GM15510 (cell line): ENCODE results near the gene LIN37.

ENCODE experiments used
- POLR2A ChIP-seq: IDR thresholded peaks from 3 replicates; pipeline ENCODE4 v1.6.1; 2011; ENCODE audit warnings: borderline replicate concordance; ENCODE audit not compliant: insufficient read length; ENCODE audit errors: extremely low read depth

The LIN37 gene

DNA sequence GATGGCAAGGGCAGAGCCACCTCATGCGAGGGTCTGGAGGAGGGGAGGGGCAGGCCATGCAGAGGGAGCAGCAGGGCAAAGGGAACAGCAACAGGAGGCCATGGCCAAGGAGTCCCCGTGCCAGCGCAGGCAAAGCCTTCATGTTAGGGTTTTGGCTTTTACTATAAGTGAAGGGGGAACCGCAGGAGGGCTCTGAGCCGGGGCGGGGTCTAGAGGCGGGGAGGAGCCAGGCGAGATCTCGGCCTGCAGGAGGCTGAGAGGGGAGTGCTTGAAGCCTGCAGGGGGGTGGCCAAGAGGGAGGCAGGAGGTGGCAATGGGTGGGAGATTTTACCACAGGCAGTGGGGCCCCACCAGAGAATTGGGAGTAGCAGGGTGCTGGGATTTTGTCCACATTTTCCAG, 33.3 kb downstream of the LIN37 start:
- no peak for TF ChIP-seq POLR2A

- no peak for TF ChIP-seq POLR2A
Measured at GRCh38 chr19:35782589-35782988, 34.2 kb downstream of the LIN37 start.

GRCh38 chr19:35783469-35784434, 35.4 kb downstream of the LIN37 start:
- TF ChIP-seq POLR2A = no peak

- no peak for TF ChIP-seq POLR2A
Measured at GRCh38 chr19:35784503-35785338, 36.3 kb downstream of the LIN37 start.

- TF ChIP-seq POLR2A = no peak
Measured at GRCh38 chr19:35785339-35785627, 36.9 kb downstream of the LIN37 start.

- no peak for TF ChIP-seq POLR2A
Measured at GRCh38 chr19:35786299-35787160, 38.2 kb downstream of the LIN37 start.

DNA sequence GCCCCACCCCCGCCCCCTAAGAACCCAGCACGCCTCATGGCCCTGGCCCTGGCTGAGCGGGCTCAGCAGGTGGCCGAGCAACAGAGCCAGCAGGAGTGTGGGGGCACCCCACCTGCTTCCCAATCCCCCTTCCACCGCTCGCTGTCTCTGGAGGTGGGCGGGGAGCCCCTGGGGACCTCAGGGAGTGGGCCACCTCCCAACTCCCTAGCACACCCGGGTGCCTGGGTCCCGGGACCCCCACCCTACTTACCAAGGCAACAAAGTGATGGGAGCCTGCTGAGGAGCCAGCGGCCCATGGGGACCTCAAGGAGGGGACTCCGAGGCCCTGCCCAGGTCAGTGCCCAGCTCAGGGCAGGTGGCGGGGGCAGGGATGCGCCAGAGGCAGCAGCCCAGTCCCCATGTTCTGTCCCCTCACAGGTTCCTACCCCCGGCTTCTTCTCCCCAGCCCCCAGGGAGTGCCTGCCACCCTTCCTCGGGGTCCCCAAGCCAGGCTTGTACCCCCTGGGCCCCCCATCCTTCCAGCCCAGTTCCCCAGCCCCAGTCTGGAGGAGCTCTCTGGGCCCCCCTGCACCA, 38.9 kb downstream of the LIN37 start:
- TF ChIP-seq POLR2A = no peak

- no peak for TF ChIP-seq POLR2A
Measured at GRCh38 chr19:35788205-35788960, 40.0 kb downstream of the LIN37 start.

DNA sequence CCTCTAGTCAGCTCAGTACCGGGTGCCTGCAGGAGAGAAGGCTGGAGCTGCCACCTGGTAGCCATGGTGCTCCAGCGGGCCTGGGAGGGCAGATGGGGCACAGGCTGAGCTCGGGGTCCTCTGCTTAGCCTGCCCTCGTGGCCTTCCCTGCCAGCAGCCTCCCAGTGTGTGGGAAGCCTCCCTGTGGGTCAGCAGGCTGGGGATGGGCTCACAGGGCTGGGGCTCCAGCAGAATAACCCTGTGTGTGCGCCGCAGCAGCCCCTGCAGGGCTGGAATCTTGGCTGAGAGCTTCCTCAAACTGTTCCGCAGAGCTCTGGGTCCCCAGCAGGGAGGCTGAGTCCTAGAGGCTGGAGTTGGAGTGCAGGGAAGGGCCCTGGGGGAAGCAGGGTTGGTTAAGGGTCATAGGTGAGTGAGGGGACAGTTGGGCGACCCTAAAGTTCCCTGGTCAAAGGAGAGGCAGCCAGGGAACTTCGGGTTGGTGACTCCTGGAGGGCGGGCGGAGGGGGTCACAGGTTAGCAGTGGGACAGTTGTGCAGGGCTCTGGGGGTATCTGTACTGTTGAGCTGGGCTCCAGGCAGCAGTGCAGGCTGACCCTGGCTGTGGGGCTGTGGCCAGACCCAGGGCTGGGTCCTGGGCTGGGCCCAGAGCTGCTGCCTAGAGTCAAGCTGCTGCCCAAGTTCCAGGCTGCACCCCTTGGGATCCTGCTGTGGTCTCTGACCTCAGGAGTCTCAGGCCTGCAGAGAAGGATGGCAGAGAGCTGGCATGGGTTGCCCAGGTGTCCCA, 41.0 kb downstream of the LIN37 start:
- no peak for TF ChIP-seq POLR2A

GRCh38 chr19:35789978-35790944, 41.9 kb downstream of the LIN37 start:
- no peak for TF ChIP-seq POLR2A

DNA sequence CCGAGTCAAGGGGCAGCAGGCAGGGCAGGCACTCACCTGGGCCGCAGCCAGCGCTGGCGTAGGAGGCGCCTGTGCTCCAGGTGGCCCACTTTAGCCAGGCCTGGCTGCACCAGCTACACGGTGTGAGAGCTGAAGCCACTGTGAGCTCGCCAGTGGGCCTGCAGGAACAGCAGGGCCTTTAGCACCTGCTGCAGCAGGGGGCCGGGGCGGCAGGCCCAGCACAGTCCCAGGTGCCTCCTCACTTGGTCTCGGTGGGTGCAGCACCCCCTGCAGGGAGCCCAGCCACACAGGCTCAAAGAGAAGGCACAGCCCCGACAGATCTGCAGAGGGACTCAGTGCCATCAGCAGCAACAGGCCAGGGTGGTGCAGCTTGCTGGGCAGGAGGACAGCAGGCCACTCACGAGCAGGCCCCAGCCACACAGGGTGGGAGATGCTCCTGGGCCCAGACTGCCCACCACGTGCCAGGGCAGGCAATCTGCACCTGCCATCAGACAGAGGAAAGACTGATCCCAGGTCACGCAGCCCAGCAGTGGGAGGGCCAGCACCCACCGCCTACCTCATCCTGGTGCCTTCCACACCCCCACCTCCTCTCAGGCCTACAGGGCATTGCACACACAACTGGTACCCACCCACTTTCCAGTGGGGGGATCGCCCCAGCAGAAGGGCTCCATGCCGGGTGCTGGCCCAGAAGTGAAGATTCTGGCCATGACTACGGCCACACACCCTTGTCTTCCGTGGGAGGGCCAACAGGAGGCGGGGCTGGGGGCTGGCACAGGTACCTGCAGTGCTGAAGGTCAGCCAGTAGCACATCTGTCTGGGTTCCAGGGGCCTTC, 42.8 kb downstream of the LIN37 start:
- TF ChIP-seq POLR2A = no peak

- TF ChIP-seq POLR2A = no peak
Measured at GRCh38 chr19:35791814-35792279, 43.5 kb downstream of the LIN37 start.

DNA sequence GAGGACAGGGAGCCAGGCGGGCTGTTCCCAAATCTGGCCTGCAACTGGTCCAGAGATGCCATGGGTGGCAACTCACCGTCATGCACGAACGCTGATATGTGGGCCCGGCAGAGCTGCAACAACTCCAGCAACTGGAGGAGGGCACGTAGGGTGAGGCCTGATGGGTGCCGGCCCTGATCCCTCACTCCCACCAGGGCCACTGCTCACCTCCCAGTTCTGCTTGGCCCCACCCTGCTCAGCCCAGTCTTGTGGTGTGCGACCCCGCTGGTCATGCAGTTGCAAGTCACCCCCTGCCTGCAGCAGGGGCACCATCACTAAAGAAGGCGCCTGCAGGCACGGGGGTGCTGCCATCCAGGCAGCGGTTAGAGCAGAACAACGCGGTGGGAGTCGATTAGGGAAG, 43.9 kb downstream of the LIN37 start:
- TF ChIP-seq POLR2A = no peak
